GM18907 (cell line): ENCODE measurements around the gene RBCK1.
A peak's percentile ranks its signal among the peaks of the same experiment; 100 is the strongest.
"Not testable (repeated sequence)": the region's sequence is repeated elsewhere in the genome, so short reads cannot be mapped to it uniquely, and the experiment has no call there.

Experiments
- ATAC-seq: cut with Tn5 transposase; IDR thresholded peaks from one replicate; pipeline ENCODE4 v1.9.1; 2021; ENCODE audit warnings: mild to moderate bottlenecking, moderate library complexity; ENCODE audit not compliant: unreplicated experiment

The RBCK1 gene

GRCh38 chr20:462199-462991, 54.3 kb downstream of the RBCK1 start, which contains the start of gene TBC1D20:
Gene TBC1D20, minus strand, starts transcription at chr20:462533. Its CDS starts 128 bp downstream, at chr20:462405.
- peak; percentile 90 for ATAC-seq

GRCh38 chr20:467755-468154, 59.7 kb downstream of the RBCK1 start:
- ATAC-seq = no peak

GRCh38 chr20:469746-470490, 61.8 kb downstream of the RBCK1 start:
- ATAC-seq = no peak

GRCh38 chr20:472137-472846, 64.2 kb downstream of the RBCK1 start:
- no peak for ATAC-seq

GRCh38 chr20:472889-473292, 64.8 kb downstream of the RBCK1 start:
- no peak for ATAC-seq

- no peak for ATAC-seq
These were observed 66.5 kb downstream of the RBCK1 start for GRCh38 chr20:474581-474980.

- ATAC-seq = no peak
These were observed 67.6 kb downstream of the RBCK1 start for GRCh38 chr20:475463-476357.

- ATAC-seq = not testable (repeated sequence)
These were observed 68.6 kb downstream of the RBCK1 start for GRCh38 chr20:476561-477249.

- ATAC-seq = no peak
These were observed 70.2 kb downstream of the RBCK1 start for GRCh38 chr20:478010-478948.

GRCh38 chr20:478949-479429, 70.9 kb downstream of the RBCK1 start:
- ATAC-seq = no peak

GRCh38 chr20:479487-479886, 71.4 kb downstream of the RBCK1 start:
- no peak for ATAC-seq

- ATAC-seq = no peak
These were observed 71.9 kb downstream of the RBCK1 start for GRCh38 chr20:480044-480443.

GRCh38 chr20:481167-481566, 73.1 kb downstream of the RBCK1 start:
- ATAC-seq = no peak
